ENCODE measurements around the gene CPM.

CPM gene

GRCh38 chr12:68971404-68971803 lies 38.4 kb upstream of the CPM start:
- no peak; the same call in 2 of the 3 replicates for ATAC-seq
- no peak for TF ChIP-seq CREB5 (CRISPR knock-in tag; IDR thresholded peaks at IDR 0.05; ENCODE audit: low read depth)

GRCh38 chr12:68970951-68971350 lies 38.0 kb upstream of the CPM start:
- no peak for ATAC-seq
- TF ChIP-seq TSHZ2 (CRISPR knock-in tag; IDR thresholded peaks at IDR 0.05) (no peak), SNAI2 (CRISPR knock-in tag; IDR thresholded peaks at IDR 0.05) (no peak), ARNTL (CRISPR knock-in tag; IDR thresholded peaks at IDR 0.05; ENCODE audit: borderline replicate concordance, low read depth) (no peak), CSDC2 (CRISPR knock-in tag; IDR thresholded peaks at IDR 0.05) (no peak), TCF4 (CRISPR knock-in tag; IDR thresholded peaks at IDR 0.05; ENCODE audit: borderline replicate concordance) (no peak), BACH2 (CRISPR knock-in tag; IDR thresholded peaks at IDR 0.05; ENCODE audit: borderline replicate concordance) (no peak), GLIS3 (CRISPR knock-in tag; IDR thresholded peaks at IDR 0.05) (no peak), PPARA (CRISPR knock-in tag; IDR thresholded peaks at IDR 0.05; ENCODE audit: borderline replicate concordance) (no peak), ISL1 (CRISPR knock-in tag; IDR thresholded peaks at IDR 0.05) (no peak), RARB (CRISPR knock-in tag; IDR thresholded peaks at IDR 0.05) (no peak), ZC3H10 (CRISPR knock-in tag; IDR thresholded peaks at IDR 0.05) (no peak), ZNF565 (CRISPR knock-in tag; conservative IDR thresholded peaks at IDR 0.05; ENCODE audit: low read depth) (no peak), ZNF8 (CRISPR knock-in tag; IDR thresholded peaks at IDR 0.05) (no peak)

- ATAC-seq: no peak
- TF ChIP-seq ZNF8 (CRISPR knock-in tag; IDR thresholded peaks at IDR 0.05) (no peak), ZFP30 (CRISPR knock-in tag; IDR thresholded peaks at IDR 0.05) (no peak), ARNTL (CRISPR knock-in tag; IDR thresholded peaks at IDR 0.05; ENCODE audit: borderline replicate concordance, low read depth) (no peak), SNAI2 (CRISPR knock-in tag; IDR thresholded peaks at IDR 0.05) (no peak), TCF4 (CRISPR knock-in tag; IDR thresholded peaks at IDR 0.05; ENCODE audit: borderline replicate concordance) (no peak), POU6F1 (CRISPR knock-in tag; IDR thresholded peaks at IDR 0.05; ENCODE audit: borderline replicate concordance, low read depth) (no peak), ESRRG (CRISPR knock-in tag; IDR thresholded peaks at IDR 0.05) (no peak), ZC3H10 (CRISPR knock-in tag; IDR thresholded peaks at IDR 0.05) (no peak), GLIS3 (CRISPR knock-in tag; IDR thresholded peaks at IDR 0.05) (no peak), RARB (CRISPR knock-in tag; IDR thresholded peaks at IDR 0.05) (no peak), ZNF70 (CRISPR knock-in tag; IDR thresholded peaks at IDR 0.05) (no peak), CREB5 (CRISPR knock-in tag; IDR thresholded peaks at IDR 0.05; ENCODE audit: low read depth) (no peak), PPARA (CRISPR knock-in tag; IDR thresholded peaks at IDR 0.05; ENCODE audit: borderline replicate concordance) (no peak), TOX (CRISPR knock-in tag; IDR thresholded peaks at IDR 0.05; ENCODE audit: borderline replicate concordance) (no peak), ZNF565 (CRISPR knock-in tag; conservative IDR thresholded peaks at IDR 0.05; ENCODE audit: low read depth) (no peak), PATZ1 (CRISPR knock-in tag; IDR thresholded peaks at IDR 0.05; ENCODE audit: borderline replicate concordance) (no peak), TSHZ2 (CRISPR knock-in tag; IDR thresholded peaks at IDR 0.05) (no peak), BACH2 (CRISPR knock-in tag; IDR thresholded peaks at IDR 0.05; ENCODE audit: borderline replicate concordance) (no peak)
Observed at GRCh38 chr12:68970306-68970705, 37.3 kb upstream of the CPM start.
